ENCODE measurements around the gene SEPTIN10.

DNA sequence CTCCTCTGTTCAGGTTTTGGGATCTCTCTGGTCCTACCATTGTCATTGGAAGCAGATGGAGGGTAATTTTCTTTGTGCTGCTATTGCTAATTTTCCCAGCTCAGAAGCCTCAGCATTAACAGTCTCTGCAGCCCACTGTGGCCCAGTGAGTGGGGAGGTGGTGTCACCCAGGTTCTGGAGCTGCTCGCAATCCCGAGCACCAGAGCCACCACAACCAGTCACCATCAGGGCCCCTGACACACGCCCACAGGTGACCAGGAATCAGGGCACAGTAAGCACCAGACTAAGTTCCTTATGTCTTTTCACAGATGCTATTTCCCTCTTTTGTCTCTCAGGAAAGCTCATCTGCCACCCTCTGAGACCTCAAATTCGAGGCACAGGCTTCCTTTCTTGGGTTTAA lies 87.9 kb downstream of the SEPTIN10 start:
- TF ChIP-seq CTCF (conservative IDR thresholded peaks at IDR 0.05 in 1 of 2, IDR thresholded peaks at IDR 0.05 in 1 of 2; ENCODE audit: extremely low read depth in 1 of 2, insufficient read depth in 1 of 2, low read depth in 1 of 2, low read length in 2 of 2) (no peak), EZH2 (IDR thresholded peaks at IDR 0.05; ENCODE audit: borderline replicate concordance, low read length) (no peak)

Data from mammary epithelial cell (primary cell).